GM18507 (cell line): Measurements from ENCODE around the gene EML4.

ENCODE experiments used
- DNase-seq: peaks from one replicate; pipeline ENCODE4 v3.0.0; 2011; ENCODE audit warnings: low read depth; ENCODE audit not compliant: insufficient read length; ENCODE audit errors: extremely low spot score
- FAIRE-seq: peaks from 2 replicates; lab custom pipeline; 2011; peaks lifted over from hg19 to GRCh38; lab: Jason Lieb, UNC

The EML4 gene

DNA sequence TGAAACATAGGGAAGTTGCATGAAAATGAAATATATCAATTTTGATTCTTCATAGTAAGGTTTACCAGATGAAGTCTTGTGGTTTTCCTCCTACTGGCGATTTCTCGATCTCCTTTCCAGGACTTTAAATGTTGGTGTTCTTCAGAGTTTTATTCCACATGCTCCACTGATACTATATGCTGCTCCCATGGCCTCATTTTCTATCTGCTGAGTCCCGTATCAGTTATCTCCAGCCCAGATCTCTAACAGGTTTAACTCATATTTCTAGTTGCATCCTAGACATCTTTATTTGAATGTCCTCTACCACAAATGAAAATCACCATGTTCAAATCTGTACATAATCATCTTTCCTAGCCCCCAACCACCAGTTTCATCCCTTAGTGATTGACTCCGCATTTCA lies 120.1 kb downstream of the EML4 start:
- DNase-seq (no peak), FAIRE-seq (no peak)

GRCh38 chr2:42290005-42290404 lies 120.9 kb downstream of the EML4 start:
- no peak for DNase-seq
- no peak for FAIRE-seq

- FAIRE-seq, result no peak
- DNase-seq, result no peak
Measured at GRCh38 chr2:42293019-42293418, 123.9 kb downstream of the EML4 start.

- DNase-seq (peak; percentile 7), FAIRE-seq (peak; percentile 66)
Measured at GRCh38 chr2:42296226-42296625, 127.1 kb downstream of the EML4 start.

- no peak for FAIRE-seq
Measured at GRCh38 chr2:42297322-42297936, 128.3 kb downstream of the EML4 start.

GRCh38 chr2:42298132-42298531 lies 129.0 kb downstream of the EML4 start:
- FAIRE-seq (no peak), DNase-seq (no peak)

More at GRCh38 chr2:42297322-42297936, 128.3 kb downstream of the EML4 start:
- DNase-seq, result no peak

DNA sequence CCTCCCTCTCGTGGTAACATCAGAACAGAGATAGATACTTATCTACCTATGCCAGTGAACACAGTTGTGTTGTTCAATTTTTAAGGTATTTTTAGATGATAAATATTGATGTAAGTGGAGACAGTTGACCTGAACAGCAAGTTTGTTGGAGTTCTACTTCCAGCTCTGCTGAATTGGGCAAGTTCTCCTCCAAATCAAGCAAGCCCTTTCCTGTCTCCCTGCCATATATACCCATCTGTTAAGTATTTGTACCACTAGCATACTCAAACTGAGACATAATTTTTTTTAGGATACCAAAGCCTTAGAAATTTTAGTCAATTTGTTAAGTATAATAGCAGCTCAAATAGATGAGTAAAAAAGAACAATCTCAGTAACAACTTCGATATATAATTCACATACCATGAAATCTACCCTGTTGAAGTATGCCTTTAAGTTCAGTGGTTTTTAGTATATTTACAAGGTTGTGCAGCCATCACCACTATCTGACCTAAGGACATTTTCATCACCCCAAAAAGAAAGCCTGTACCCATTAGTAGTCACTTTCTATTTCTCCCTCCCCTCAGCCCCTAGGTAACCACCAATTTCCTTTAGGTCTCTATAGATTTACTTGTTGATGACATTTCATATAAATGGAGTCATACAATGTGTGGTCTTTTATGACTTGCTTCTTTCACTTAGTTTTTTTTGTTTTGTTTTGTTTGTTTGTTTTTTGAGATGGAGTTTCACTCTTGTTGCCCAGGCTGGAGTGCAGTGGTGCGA lies 130.0 kb downstream of the EML4 start:
- DNase-seq (no peak), FAIRE-seq (peak; percentile 44)

- DNase-seq, result no peak
- FAIRE-seq, result no peak
Measured at GRCh38 chr2:42300527-42300926, 131.4 kb downstream of the EML4 start.

DNA sequence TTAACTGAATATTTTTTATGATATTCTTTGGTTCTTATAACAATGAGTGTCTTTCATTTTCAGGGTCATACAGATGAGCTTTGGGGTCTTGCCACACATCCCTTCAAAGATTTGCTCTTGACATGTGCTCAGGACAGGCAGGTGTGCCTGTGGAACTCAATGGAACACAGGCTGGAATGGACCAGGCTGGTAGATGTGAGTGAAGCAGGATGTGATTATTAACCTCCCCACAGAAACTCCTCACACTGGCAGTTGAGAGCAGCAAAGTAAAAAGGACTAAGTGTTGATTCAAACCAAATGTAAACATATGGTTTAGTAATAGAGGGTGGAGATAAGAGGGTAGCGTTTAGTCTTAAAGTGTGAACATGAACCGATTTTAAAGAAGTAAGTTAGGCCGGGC lies 134.1 kb downstream of the EML4 start:
- no peak for FAIRE-seq

GRCh38 chr2:42304059-42304713 lies 135.0 kb downstream of the EML4 start:
- FAIRE-seq (no peak), DNase-seq (no peak)

More for the DNA sequence above, 134.1 kb downstream of the EML4 start:
- DNase-seq, result no peak

- FAIRE-seq (no peak), DNase-seq (no peak)
Measured at GRCh38 chr2:42307180-42307579, 138.0 kb downstream of the EML4 start.

DNA sequence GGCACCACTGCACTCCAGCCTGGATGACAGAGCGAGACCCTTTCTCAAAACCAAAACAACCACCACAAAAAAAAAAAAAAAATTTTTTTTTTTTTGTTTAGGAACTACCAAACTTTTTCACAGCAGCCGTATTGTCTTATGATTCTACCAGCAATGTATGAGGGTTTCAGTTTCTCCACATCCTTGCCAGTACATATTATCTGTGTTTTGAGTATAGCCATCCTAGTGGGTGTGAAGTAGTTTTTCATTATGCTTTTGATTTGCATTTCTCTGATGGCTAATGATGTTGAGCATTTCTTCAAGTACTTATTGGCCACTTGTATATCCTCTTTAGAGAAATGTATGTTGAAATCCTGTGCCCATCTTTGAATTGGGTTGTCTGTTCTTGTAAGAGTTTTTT lies 140.2 kb downstream of the EML4 start:
- no peak for DNase-seq
- peak; percentile 51 for FAIRE-seq

DNA sequence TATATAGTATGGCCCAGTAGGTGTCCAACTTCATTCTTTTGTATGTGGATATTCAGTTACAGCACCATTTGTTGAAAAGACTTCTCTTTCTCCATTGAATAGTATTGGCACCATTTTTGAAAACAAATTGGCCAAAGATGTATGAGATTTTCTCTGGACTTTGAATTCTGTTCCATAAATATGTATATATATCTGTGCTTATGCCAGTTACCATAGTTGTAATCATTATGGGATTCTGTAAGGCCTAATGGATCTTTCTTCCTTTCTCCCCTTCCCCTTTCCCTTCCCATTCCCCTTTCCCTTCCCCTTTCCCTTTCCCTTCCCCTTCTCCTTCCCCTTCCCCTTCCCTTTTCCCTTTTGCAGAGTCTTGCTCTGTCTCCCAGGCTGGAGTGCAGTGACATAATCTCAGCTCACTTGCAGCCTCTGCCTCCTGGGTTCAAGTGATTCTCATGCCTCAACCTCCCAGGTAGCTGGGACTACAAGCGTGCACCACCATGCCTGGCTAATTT lies 140.9 kb downstream of the EML4 start:
- DNase-seq, result no peak

DNA sequence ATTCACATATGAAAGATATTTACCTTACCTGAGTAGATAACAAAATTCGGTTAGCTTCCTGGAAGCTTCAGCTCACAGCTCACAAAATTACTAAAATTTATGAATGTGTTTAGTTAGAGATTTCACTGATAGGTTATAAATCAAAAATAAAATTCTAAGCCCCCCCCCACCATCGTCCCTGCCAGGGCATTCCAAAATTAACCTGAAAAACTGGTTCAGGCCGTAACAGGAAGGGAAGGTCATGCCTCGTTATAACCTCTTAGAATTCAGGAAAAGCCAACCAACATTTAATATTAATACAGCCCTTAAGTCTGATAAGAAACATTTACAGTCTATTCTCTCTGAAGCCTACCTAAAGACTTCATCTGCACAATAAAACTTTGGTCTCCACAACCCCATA lies 143.0 kb downstream of the EML4 start:
- DNase-seq, result no peak
- no peak for FAIRE-seq

More for the DNA sequence above, 140.9 kb downstream of the EML4 start:
- FAIRE-seq, result no peak

- no peak for DNase-seq
- FAIRE-seq, result no peak
Measured at GRCh38 chr2:42314892-42315468, 145.8 kb downstream of the EML4 start.

- DNase-seq, result no peak
- no peak for FAIRE-seq
Measured at GRCh38 chr2:42315844-42316470, 146.8 kb downstream of the EML4 start.

DNA sequence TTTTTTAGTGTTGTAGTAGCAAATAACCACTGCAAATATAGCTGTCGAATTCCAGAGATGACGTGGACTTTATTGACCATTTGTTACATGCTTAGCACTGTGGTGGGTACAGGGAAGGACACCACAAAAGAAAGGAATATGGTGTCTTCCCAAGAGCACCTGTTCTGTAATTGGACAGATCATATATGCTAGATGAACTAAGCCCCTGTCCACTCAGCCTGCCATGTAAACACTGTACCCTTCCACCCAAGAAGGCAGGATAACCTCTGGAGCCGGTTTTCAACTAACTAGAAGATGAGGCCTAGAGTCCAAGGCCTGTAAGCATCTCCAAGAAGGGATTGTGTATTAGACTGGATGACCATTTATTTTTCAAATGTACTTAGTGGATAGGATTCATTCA lies 147.8 kb downstream of the EML4 start:
- DNase-seq, result no peak
- FAIRE-seq, result no peak

GRCh38 chr2:42317486-42317885 lies 148.3 kb downstream of the EML4 start:
- no peak for FAIRE-seq
- no peak for DNase-seq

GRCh38 chr2:42317945-42318344 lies 148.8 kb downstream of the EML4 start:
- FAIRE-seq (no peak), DNase-seq (no peak)

DNA sequence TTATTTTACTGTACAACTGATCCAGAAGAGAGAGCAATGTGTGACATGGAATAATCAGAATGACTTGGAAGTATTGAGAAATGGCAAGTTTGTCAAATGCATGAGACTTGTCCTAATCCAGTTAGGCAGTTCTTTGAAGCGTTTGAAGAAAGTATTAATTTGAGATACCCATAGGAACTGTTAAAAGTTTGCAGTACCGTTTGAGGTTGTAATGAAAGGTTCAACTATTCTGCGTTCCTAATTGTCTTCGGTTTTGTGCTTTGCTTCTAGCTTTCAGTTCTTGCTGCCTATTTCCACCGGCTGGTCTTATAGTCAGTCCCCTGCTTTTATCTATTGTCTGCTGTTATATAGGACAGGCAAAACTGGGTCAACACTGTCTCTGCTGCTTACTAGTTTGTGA lies 150.1 kb downstream of the EML4 start:
- DNase-seq (no peak), FAIRE-seq (no peak)
